Thyroid gland (tissue), 4 donors: ENCODE results near the gene DYRK1A. TPM values are rescaled to one million over a fixed set of nuclear protein-coding genes. Genes with fewer than 3 reads are reported as not detected.
A peak's percentile ranks its signal among the peaks of the same experiment; 100 is the strongest.

Source experiments
- DNase-seq, 2 donors: peaks; one replicate each; pipeline ENCODE4 v3.0.0-alpha.2; 2019
- H3K27ac ChIP-seq, 3 donors: fragments of 200-600 bp; sonication (generic); 1 replicate in 2 of 3; 2 replicates in 1 of 3; pipeline ENCODE4 v1.5.1; 2016 to 2019; ENCODE audit warnings: mild to moderate bottlenecking in 1 of 3, moderate library complexity in 1 of 3
- H3K27me3 ChIP-seq: fragments of 200-600 bp; sonication (generic); one replicate; pipeline ENCODE4 v1.5.1; 2019
- H3K36me3 ChIP-seq, 2 donors: fragments of 200-600 bp; sonication (generic); one replicate each; pipeline ENCODE4 v1.5.1; 2016 to 2019
- H3K4me1 ChIP-seq, 2 donors: fragments of 200-600 bp; sonication (generic); one replicate each; pipeline ENCODE4 v1.5.1; 2017 to 2019
- H3K4me3 ChIP-seq, 3 donors: fragments of 200-600 bp; sonication (generic); replicated peaks in 1 of 3; 1 replicate in 2 of 3; 2 replicates in 1 of 3; pipeline ENCODE4 v1.5.1; 2016; ENCODE audit warnings: mild to moderate bottlenecking in 1 of 3
- H3K9me3 ChIP-seq: fragments of 200-600 bp; sonication (generic); one replicate; pipeline ENCODE4 v1.5.1; 2017
- POLR2A ChIP-seq, 2 donors: fragments of 450-650 bp; IDR thresholded peaks; one replicate each; pipeline ENCODE4 v1.6.1; 2017; ENCODE audit warnings: antibody characterized with exemption in 2 of 2, mild to moderate bottlenecking in 2 of 2, moderate library complexity in 1 of 2
- WGBS, 2 donors: methylation state at CpG; one replicate each; pipeline ENCODE4 v1.1.5; 2017; 5-methylcytosine and 5-hydroxymethylcytosine counted together
- intact Hi-C: fragments of 100-400 bp; cut with DNase I; formaldehyde crosslinking; loops from one replicate; pipeline ENCODE4 v1.15.1; 2023
- total RNA-seq, 4 donors: library from RNA; depleted of rRNA; stranded (reverse); fragments of >200 nt; gene quantifications; one replicate each; pipeline ENCODE4 v1.2.3, GENCODE V29; 2016
- TF ChIP-seq, protein P1 (sequence below), 6 experiments: fragments of 200-600 bp in 3 of 6; fragments of 450-650 bp in 3 of 6; sonication (generic) in 3 of 6; IDR thresholded peaks; one replicate each; pipeline ENCODE4 v1.5.1; 2016 to 2019; ENCODE audit warnings: antibody characterized with exemption in 6 of 6, mild to moderate bottlenecking in 2 of 6, inconsistent platforms in 1 of 6, moderate library complexity in 1 of 6

Gene DYRK1A
- total RNA-seq, 4 donors from 2014 or later, result 104 to 299 (median 116) TPM

DNA sequence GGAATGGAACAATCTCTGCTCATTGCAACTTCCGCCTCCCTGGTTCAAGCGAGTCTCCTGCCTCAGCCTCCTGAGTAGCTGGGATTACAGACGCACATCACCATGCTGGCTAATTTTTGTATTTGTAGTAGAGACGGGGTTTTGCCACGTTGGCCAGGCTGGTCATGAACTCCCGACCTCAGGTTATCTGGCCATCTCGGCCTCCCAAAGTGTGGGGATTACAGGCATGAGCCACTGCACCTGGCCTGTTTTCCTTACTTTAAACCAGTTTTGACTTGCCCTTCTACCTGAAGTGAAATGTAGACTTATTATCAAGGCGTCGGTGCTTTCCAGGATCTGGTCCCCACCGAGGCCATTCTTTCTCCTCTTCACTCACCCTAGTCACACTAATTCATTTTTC is 141.8 kb downstream of the DYRK1A start:
- TF ChIP-seq POLR2A (IDR thresholded peaks at IDR 0.05), result no peak
- TF ChIP-seq, protein P1, sequence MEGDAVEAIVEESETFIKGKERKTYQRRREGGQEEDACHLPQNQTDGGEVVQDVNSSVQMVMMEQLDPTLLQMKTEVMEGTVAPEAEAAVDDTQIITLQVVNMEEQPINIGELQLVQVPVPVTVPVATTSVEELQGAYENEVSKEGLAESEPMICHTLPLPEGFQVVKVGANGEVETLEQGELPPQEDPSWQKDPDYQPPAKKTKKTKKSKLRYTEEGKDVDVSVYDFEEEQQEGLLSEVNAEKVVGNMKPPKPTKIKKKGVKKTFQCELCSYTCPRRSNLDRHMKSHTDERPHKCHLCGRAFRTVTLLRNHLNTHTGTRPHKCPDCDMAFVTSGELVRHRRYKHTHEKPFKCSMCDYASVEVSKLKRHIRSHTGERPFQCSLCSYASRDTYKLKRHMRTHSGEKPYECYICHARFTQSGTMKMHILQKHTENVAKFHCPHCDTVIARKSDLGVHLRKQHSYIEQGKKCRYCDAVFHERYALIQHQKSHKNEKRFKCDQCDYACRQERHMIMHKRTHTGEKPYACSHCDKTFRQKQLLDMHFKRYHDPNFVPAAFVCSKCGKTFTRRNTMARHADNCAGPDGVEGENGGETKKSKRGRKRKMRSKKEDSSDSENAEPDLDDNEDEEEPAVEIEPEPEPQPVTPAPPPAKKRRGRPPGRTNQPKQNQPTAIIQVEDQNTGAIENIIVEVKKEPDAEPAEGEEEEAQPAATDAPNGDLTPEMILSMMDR (IDR thresholded peaks at IDR 0.05), result no peak
- Histone ChIP-seq H3K9me3 (no peaks in the 10 kb centered on the region), H3K4me3 (no peak overlapping the region), H3K27ac (no peak overlapping the region), H3K27me3 (no peaks in the 10 kb centered on the region), H3K4me1 (peaks cover 7 to 19% of the 10 kb centered on the region in 2 donors), H3K36me3 (peaks cover 46 to 55% of the 10 kb centered on the region in 2 donors)
- intact Hi-C loops, result no loop called here
- DNase-seq, result no peak
- 94 to 95% methylated on average over 10 of the region's 10 CpGs for WGBS, 2 donors

DNA sequence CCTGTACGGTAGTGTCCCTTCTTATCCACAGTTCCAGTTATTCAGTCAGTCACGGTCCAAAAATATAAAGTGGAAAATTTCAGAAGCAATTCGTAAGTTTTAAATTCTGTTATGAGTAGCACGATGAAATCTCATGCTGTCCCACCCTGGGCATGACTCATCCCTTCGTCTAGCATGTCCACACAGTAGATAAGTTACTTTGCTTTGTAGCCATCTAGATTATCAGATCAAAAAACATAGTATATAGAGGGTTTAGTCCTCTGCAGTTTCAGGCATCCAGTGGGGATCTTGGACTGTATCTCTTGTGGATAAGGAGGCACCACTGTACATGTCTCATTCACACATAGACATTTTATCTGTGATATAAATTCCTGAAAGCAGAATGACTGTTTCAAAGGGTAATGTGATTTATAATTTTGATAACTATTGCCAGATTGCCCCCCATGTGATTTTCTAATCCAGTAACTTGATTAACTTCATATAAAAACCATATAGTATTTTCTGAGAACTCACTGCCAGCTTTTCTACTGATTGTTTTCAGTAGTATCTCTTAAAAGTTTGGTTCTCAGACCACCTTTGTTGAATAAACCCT is 143.3 kb downstream of the DYRK1A start:
- no peak for DNase-seq
- 93 to 96% methylated on average over 5 of the region's 5 CpGs for WGBS, 2 donors
- TF ChIP-seq, protein P1 (IDR thresholded peaks at IDR 0.05), result no peak
- no peak for TF ChIP-seq POLR2A (IDR thresholded peaks at IDR 0.05)
- H3K27me3 ChIP-seq, result no peaks in the 10 kb centered on the region
- H3K36me3 ChIP-seq, result peaks cover 46 to 55% of the 10 kb centered on the region in 2 donors
- H3K4me3 ChIP-seq, result no peak overlapping the region
- peaks cover 10 to 33% of the 10 kb centered on the region in 2 donors for H3K4me1 ChIP-seq
- intact Hi-C loops, result no loop called here
- H3K9me3 ChIP-seq, result no peaks in the 10 kb centered on the region
- H3K27ac ChIP-seq, result peak overlapping the region in 1 of 3 donors; percentile 5

DNA sequence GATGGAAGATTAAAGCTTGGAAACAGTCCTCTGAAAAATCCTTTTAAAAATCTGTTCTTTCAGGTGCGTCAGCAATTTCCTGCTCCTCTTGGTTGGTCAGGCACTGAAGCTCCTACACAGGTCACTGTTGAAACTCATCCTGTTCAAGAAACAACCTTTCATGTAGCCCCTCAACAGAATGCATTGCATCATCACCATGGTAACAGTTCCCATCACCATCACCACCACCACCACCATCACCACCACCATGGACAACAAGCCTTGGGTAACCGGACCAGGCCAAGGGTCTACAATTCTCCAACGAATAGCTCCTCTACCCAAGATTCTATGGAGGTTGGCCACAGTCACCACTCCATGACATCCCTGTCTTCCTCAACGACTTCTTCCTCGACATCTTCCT is 145.3 kb downstream of the DYRK1A start:
- 97 to 98% methylated on average over 5 of the region's 5 CpGs for WGBS, 2 donors
- Histone ChIP-seq H3K36me3 (peaks cover 32 to 43% of the 10 kb centered on the region in 2 donors), H3K9me3 (no peaks in the 10 kb centered on the region), H3K27ac (no peak overlapping the region), H3K27me3 (no peaks in the 10 kb centered on the region), H3K4me1 (peaks cover 8 to 29% of the 10 kb centered on the region in 2 donors), H3K4me3 (no peak overlapping the region)
- intact Hi-C loops, result no loop called here
- no peak for TF ChIP-seq POLR2A (IDR thresholded peaks at IDR 0.05)
- DNase-seq, result no peak

DNA sequence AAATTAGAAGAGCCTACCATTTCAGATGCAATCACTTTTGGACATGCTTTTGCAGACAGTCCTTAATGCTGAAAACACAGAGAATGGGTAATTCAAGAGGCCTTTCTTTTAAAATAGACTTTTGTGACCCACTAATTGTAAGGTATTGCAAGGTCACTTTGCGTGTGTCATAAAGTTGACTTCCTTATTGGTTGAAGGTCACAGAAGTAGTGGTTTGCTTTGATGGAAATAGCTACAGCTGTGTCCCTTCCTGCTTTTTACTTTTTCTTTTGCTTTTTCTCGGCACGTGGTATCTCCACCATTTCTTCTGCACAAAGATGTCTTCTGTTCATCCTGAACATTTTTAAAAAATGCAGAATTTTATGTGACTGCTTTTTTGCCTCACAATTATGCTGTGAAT is 146.8 kb downstream of the DYRK1A start:
- intact Hi-C loops, result no loop called here
- WGBS, 2 donors, result 92 to 96% methylated on average over 3 of the region's 3 CpGs

DNA sequence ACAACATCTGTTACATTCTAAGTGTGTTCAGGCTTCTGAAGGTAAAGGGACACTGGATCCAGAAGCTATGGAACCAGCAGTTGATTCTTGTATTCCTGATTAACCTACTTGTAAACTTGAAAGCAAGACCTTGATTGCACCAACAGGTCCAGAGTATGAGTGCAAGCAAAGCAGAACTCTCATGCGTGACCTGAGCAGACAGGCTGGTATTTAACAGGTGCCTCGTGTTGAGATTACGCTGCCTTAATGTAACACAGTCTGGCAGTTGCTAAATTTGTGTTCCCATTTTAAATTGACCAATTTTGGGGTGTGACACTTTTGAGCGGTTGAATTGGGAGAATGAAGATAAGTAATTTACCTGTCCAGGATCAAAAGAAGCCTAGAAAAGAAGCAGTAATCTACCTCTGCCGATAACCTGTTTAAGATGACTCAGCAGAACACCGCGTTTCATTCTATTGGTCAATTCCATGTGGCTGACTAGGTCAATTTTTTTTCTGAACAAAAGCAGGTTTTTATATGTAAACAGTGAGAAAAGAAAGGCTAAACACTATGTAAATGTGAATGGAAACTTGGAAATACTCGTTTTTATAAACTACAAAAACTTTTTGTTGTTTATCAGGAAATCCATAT is 147.6 kb downstream of the DYRK1A start:
- Histone ChIP-seq H3K9me3 (no peaks in the 10 kb centered on the region), H3K27me3 (no peaks in the 10 kb centered on the region), H3K4me1 (peaks cover 3 to 18% of the 10 kb centered on the region in 2 donors), H3K27ac (peak overlapping the region in 1 of 3 donors; percentile 5), H3K36me3 (peaks cover 22 to 31% of the 10 kb centered on the region in 2 donors), H3K4me3 (no peak overlapping the region)
- peak; percentile 56 to 59 for DNase-seq
- 56 to 62% methylated on average over 8 of the region's 8 CpGs for WGBS, 2 donors
- intact Hi-C loops, result no loop called here
- peak in 1 of 2 donors; percentile 11 for TF ChIP-seq POLR2A (IDR thresholded peaks at IDR 0.05)
- TF ChIP-seq, protein P1 (IDR thresholded peaks at IDR 0.05), result peak in 1 of 6 experiments; percentile 7

More for the DNA sequence above, 146.8 kb downstream of the DYRK1A start:
- Histone ChIP-seq H3K36me3 (peaks cover 26 to 36% of the 10 kb centered on the region in 2 donors), H3K4me1 (peaks cover 3 to 18% of the 10 kb centered on the region in 2 donors), H3K9me3 (no peaks in the 10 kb centered on the region), H3K4me3 (no peak overlapping the region), H3K27ac (peak overlapping the region in 1 of 3 donors; percentile 5), H3K27me3 (no peaks in the 10 kb centered on the region)
- no peak for TF ChIP-seq POLR2A (IDR thresholded peaks at IDR 0.05)
- TF ChIP-seq, protein P1 (IDR thresholded peaks at IDR 0.05), result no peak
- DNase-seq, result no peak
